Measurements from ENCODE around the gene SLC38A1. TPM values are rescaled to one million over a fixed set of nuclear protein-coding genes. Genes with fewer than 3 reads are reported as not detected.
A peak's percentile ranks its signal among the peaks of the same experiment; 100 is the strongest.

The SLC38A1 gene
- total RNA-seq, 1 donor from 2014 or later = 172 TPM

DNA sequence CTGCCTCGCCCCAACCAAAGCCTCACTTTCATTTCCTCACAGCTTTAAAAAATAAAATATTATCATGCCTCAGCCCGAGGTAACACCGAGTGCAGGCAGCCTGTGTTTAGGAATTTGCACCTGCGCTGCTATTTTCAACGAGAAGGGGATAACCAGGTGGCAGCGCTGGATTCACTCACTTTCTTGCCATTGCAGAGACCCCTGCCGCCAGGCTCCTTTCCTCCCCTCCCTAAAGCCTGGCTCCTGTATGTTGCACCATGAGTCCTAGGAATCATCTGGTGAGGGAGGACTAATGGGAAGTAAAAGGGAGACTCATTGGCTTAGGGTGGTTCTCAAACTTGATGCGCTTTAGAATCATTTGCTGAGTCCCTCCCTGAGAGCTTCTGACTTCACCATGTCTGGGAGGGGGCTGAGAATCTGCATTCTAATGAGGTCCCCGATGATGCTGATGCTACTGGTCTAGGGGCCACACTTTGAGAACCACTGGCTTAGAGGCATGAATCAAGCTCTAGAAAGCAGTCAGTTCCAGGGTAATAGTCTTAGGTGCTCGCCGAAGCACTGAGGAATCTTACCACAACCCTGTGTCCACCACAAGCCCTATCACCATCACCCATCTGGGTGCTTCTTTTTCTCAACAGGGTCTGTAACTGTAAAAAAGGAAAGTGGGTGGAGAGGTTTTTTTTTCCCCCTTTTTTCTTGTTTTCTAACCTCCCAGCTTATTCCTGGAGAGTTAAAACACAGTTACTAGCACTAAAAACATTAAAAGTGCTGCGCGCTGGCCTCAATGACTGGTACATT, 83.8 kb downstream of the SLC38A1 start:
- H3K36me3 Mint-ChIP-seq (ENCODE audit: low read depth) = peaks cover 53% of the 10 kb centered on the region

DNA sequence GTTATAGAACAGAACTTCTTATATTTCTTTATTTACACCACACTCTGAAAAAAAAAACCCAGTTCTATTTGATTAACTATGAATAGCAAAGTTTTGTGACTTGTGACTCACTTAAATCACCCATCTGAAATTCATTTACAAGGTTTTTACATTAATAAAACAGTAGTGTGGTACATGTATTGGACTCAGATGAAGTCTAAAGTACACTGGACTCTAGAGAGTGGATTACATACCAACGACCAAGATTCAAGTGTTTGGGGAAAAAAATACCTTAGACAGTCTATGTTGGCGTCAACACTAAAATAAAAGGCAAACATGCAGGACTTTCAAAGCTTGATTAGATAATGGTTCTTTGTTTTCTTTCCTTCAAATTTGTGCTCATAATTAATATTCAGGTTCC, 85.7 kb downstream of the SLC38A1 start:
- H3K36me3 Mint-ChIP-seq (ENCODE audit: low read depth) = peaks cover 40% of the 10 kb centered on the region
- intact Hi-C loops (cut with micrococcal nuclease) = no loop called here
- no peak overlapping the region for H3K4me3 Mint-ChIP-seq
- peaks cover 19% of the 10 kb centered on the region for H3K4me1 Mint-ChIP-seq (ENCODE audit: low read depth)
- no peak overlapping the region for H3K27ac Mint-ChIP-seq
- H3K27me3 Mint-ChIP-seq (ENCODE audit: insufficient read depth) = no peaks in the 10 kb centered on the region
- no peak for DNase-seq (ENCODE audit: low spot score)
- H3K9me3 Mint-ChIP-seq = no peaks in the 10 kb centered on the region

More for the DNA sequence above, 83.8 kb downstream of the SLC38A1 start:
- peaks cover 5% of the 10 kb centered on the region for H3K4me1 Mint-ChIP-seq (ENCODE audit: low read depth)
- no peak overlapping the region for H3K4me3 Mint-ChIP-seq
- no peaks in the 10 kb centered on the region for H3K9me3 Mint-ChIP-seq
- intact Hi-C loops (cut with micrococcal nuclease) = no loop called here
- H3K27me3 Mint-ChIP-seq (ENCODE audit: insufficient read depth) = no peaks in the 10 kb centered on the region
- no peak for DNase-seq (ENCODE audit: low spot score)
- no peak overlapping the region for H3K27ac Mint-ChIP-seq

DNA sequence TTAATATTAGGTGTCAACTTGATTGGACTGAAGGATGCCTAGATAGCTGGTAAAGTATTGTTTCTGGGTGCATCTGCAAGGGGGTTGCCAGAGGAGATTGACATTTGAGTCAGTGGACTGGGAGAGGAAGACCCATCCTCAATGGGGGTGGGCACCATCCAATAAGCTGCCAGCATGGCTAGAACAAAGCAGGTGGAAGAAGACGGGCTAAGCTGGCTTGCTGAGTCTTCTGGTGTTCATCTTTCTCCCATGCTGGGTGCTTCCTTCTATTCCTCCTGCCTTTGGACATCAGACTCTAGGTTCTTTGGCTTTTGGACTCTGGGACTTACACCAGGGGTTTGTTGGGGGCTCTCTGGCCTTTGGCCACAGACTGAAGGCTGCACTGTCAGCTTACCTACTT, 87.4 kb downstream of the SLC38A1 start:
- Mint-ChIP-seq H3K27ac (no peak overlapping the region), H3K9me3 (no peaks in the 10 kb centered on the region), H3K4me3 (no peak overlapping the region), H3K4me1 (ENCODE audit: low read depth) (peaks cover 33% of the 10 kb centered on the region), H3K27me3 (ENCODE audit: insufficient read depth) (no peaks in the 10 kb centered on the region), H3K36me3 (ENCODE audit: low read depth) (peaks cover 28% of the 10 kb centered on the region)
- intact Hi-C loops (cut with micrococcal nuclease) = no loop called here
- no peak for DNase-seq (ENCODE audit: low spot score)

DNA sequence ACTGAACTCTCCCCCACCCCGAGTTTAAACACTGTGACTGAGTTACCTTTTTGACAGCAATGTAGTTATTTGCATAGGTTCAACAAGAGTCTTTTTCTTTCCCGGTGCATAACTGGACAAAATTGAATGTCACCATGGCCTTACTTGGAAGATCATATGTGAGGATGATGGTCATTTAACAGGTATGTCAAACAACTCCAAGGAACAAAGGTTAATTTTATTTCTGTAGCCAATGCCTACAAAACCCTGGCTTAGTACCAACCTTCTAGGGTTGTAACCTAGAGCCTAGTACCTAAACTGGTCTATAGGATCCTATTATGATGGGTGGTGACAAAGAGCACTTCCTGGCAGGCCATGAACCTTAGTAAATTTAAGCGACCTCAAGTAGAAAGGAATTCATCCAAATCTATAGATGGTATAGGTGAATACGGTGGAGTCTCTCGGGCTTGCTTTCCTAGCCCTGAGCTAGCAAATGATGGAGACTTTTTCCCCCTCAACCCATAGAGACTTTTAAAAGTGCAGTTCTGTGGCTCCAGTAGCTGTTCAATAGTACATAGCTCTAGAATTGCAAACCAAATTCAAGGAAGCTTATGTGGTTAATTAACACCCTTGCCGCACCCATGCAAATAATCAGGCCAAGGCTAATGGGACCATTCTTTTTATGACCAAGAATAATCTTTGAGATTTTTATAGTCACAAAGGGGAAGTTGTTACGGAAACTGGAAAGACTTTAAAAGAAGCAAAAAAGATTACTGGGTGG, 89.0 kb downstream of the SLC38A1 start:
- DNase-seq (ENCODE audit: low spot score) = no peak
- Mint-ChIP-seq H3K4me1 (ENCODE audit: low read depth) (peaks cover 33% of the 10 kb centered on the region), H3K27ac (peak overlapping the region; percentile 13), H3K4me3 (no peak overlapping the region), H3K27me3 (ENCODE audit: insufficient read depth) (no peaks in the 10 kb centered on the region), H3K9me3 (no peaks in the 10 kb centered on the region), H3K36me3 (ENCODE audit: low read depth) (peaks cover 25% of the 10 kb centered on the region)
- intact Hi-C loops (cut with micrococcal nuclease) = no loop called here

DNA sequence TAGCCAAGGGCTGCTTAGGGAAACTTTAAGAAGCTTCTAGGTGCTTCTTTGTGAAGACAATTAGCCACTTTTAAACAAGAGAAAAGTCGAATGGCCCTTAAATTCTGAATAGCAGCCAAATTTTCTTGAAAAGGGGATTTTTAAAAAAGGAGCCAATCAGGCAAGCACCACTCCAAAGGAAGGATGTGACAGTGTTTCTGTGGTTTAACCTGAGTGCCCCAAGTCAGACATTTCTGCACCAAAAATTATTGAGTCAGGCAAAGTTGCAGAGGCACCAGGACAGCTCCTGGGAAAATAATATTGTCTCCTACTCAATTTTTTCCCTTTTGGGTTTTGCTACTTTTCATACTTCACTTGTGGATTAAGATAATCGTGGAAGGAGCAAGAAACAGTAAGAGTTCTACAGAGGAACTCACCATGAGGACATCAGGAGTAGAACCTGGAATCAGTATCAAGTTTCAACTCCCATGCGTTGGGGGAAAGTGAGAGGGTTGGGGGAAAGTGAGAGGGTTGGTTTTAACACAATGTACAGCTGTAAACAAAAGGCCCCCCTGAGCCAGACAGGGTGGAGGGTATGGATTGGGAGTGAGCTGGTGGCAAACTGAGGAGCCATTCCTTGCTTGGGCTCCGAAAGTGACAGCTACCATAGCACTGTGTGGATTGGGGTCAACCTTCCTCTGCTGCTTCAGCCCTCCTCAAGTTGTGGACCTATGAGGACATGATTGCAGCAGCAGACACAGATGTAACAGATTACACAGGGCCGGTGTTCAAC, 90.8 kb downstream of the SLC38A1 start:
- Mint-ChIP-seq H3K4me1 (ENCODE audit: low read depth) (peaks cover 39% of the 10 kb centered on the region), H3K4me3 (no peak overlapping the region), H3K36me3 (ENCODE audit: low read depth) (peaks cover 15% of the 10 kb centered on the region), H3K27me3 (ENCODE audit: insufficient read depth) (no peaks in the 10 kb centered on the region), H3K9me3 (no peaks in the 10 kb centered on the region), H3K27ac (no peak overlapping the region)
- intact Hi-C loops (cut with micrococcal nuclease) = no loop called here
- no peak for DNase-seq (ENCODE audit: low spot score)

DNA sequence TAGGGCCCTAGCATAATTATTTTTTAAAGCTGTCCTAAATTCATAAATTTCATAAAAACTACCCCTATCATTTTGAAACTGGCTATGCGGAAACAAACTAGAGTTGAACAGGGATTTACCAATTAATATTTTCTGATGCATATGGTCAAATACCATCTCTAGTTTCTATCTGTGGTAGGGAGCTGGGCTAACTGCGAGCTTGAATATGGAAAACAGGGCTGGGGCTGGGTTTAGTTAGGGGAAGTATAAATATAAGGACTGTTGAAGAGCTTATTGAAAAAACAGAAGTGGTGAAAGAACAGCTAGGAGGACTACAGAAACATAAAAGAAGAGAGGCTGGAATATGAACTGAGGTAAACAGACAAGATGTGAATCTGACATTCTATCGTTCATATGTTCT, 91.8 kb downstream of the SLC38A1 start:
- Mint-ChIP-seq H3K27ac (no peak overlapping the region), H3K27me3 (ENCODE audit: insufficient read depth) (no peaks in the 10 kb centered on the region), H3K4me1 (ENCODE audit: low read depth) (peaks cover 39% of the 10 kb centered on the region), H3K4me3 (no peak overlapping the region), H3K36me3 (ENCODE audit: low read depth) (peaks cover 12% of the 10 kb centered on the region), H3K9me3 (no peaks in the 10 kb centered on the region)
- no peak for DNase-seq (ENCODE audit: low spot score)
- intact Hi-C loops (cut with micrococcal nuclease) = no loop called here

DNA sequence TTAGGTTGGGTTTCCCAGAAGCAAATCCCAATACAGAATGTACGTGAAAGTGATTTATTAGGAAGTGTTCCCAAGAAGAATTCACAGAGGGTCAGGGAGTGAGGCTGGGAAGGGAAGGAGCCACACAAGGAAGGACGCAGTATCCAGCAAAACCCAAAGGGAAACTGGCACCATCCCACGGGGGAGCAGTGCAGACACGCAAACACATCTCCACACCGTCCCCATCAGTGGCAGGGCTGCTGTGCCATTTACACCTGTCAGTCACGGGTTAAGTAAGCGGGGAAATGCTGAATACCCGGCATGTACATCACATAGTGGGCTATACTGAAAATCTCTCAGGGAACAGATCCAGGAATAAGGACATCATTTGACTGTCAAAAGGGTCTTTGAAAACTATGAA, 93.9 kb downstream of the SLC38A1 start:
- no peaks in the 10 kb centered on the region for H3K9me3 Mint-ChIP-seq
- H3K27me3 Mint-ChIP-seq (ENCODE audit: insufficient read depth) = no peaks in the 10 kb centered on the region
- no peak for DNase-seq (ENCODE audit: low spot score)
- no peak overlapping the region for H3K4me3 Mint-ChIP-seq
- H3K27ac Mint-ChIP-seq = no peak overlapping the region
- intact Hi-C loops (cut with micrococcal nuclease) = no loop called here
- H3K4me1 Mint-ChIP-seq (ENCODE audit: low read depth) = peaks cover 33% of the 10 kb centered on the region
- peaks cover 3% of the 10 kb centered on the region for H3K36me3 Mint-ChIP-seq (ENCODE audit: low read depth)

DNA sequence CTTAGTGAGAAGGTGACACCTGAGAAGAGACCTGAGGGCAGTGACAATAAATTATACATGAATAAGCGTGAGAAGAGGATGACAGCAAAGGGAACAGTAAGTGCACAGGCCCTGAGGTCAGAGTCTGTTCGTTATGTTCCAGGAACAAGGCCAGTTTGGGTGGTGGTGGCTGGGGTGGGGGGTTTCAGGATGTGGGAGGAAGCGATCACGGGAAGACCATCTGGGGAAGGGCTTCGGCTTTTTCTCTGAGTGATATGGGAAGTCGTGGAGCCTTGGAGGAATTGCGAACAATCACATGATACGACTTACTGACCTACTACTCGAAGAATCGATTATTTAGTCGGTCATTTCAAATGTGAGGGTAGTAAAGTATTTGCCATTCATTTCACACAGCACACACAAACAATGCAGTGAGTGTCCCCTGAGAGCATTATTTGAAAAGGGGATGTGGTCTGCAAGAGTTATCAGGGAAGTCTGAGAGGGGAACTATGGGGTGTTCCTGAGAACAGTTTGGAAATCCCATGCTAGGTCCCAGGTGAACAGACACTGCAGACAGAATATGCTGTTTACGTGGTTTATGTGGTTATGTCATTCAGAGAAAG, 94.7 kb downstream of the SLC38A1 start:
- Mint-ChIP-seq H3K27ac (no peak overlapping the region), H3K4me3 (no peak overlapping the region)

DNA sequence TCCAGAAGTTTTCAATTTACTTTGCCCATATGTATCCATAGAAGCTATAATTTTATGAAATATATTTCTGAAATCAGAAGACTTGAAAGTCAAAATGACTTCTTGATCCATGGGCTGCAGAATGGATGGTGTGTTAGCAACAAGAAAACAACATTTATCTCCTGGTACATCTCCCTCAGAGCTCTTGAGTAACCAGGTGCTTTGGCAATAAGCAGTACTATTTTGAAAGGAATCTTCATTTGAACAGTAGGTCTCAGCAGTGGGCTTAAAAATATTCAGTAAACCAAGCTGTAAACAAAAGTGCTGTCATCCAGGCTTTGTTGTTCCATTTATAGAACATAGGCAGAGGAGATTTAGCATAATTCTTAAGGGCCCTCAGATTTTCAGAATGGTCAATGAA, 100.4 kb downstream of the SLC38A1 start:
- Mint-ChIP-seq H3K27ac (no peak overlapping the region), H3K4me1 (ENCODE audit: low read depth) (no peaks in the 10 kb centered on the region), H3K27me3 (ENCODE audit: insufficient read depth) (no peaks in the 10 kb centered on the region), H3K36me3 (ENCODE audit: low read depth) (peaks cover 2% of the 10 kb centered on the region), H3K9me3 (no peaks in the 10 kb centered on the region), H3K4me3 (no peak overlapping the region)
- DNase-seq (ENCODE audit: low spot score) = no peak
- intact Hi-C loops (cut with micrococcal nuclease) = no loop called here

More for the DNA sequence above, 94.7 kb downstream of the SLC38A1 start:
- Mint-ChIP-seq H3K9me3 (no peaks in the 10 kb centered on the region), H3K4me1 (ENCODE audit: low read depth) (peaks cover 26% of the 10 kb centered on the region), H3K36me3 (ENCODE audit: low read depth) (no peaks in the 10 kb centered on the region), H3K27me3 (ENCODE audit: insufficient read depth) (no peaks in the 10 kb centered on the region)
- DNase-seq (ENCODE audit: low spot score) = no peak
- intact Hi-C loops (cut with micrococcal nuclease) = no loop called here

DNA sequence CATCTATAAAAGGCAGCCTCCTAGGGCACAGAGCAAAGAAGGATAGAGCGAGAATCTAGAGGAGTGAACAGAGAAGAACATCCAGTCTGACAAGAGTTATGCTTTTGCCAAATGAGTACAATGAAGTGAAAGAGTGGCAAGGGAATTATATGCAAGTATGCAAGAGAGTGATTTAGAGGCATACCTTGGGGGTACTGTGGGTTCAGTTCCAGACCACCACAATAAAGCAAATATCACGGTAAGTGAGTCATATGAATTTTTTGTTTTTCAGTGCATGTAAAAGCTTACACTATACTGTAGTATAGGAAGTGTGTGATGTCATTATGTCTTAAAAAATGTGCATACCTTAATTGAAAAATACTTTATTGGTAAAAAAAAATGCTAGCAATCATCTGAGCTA, 101.4 kb downstream of the SLC38A1 start:
- intact Hi-C loops (cut with micrococcal nuclease) = no loop called here
- H3K36me3 Mint-ChIP-seq (ENCODE audit: low read depth) = peaks cover 5% of the 10 kb centered on the region
- H3K27me3 Mint-ChIP-seq (ENCODE audit: insufficient read depth) = no peaks in the 10 kb centered on the region
- no peaks in the 10 kb centered on the region for H3K9me3 Mint-ChIP-seq
- H3K4me3 Mint-ChIP-seq = no peak overlapping the region
- no peaks in the 10 kb centered on the region for H3K4me1 Mint-ChIP-seq (ENCODE audit: low read depth)
- H3K27ac Mint-ChIP-seq = no peak overlapping the region
- no peak for DNase-seq (ENCODE audit: low spot score)

DNA sequence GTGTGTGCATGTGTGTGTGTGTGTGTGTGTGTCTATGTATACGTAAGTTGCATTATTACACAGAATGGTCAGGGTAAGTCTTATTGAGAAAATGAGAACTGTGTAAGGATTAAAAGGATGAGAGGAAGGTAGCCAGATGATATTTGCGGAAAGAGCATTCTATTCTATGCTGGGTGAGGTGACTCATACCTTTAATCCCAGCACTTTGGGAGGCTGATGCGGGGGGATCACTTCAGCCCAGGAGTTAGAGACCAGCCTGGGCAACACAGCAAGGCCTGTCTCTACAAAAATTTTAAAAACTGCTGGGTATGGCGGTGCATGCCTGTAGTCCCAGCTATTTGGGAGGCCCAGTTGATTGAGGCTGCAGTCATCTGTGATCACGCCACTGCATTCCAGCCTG, 103.7 kb downstream of the SLC38A1 start:
- no peaks in the 10 kb centered on the region for H3K4me1 Mint-ChIP-seq (ENCODE audit: low read depth)
- intact Hi-C loops (cut with micrococcal nuclease) = no loop called here
- H3K27ac Mint-ChIP-seq = no peak overlapping the region
- peaks cover 5% of the 10 kb centered on the region for H3K36me3 Mint-ChIP-seq (ENCODE audit: low read depth)
- H3K4me3 Mint-ChIP-seq = no peak overlapping the region
- no peak for DNase-seq (ENCODE audit: low spot score)
- H3K27me3 Mint-ChIP-seq (ENCODE audit: insufficient read depth) = no peaks in the 10 kb centered on the region
- H3K9me3 Mint-ChIP-seq = no peaks in the 10 kb centered on the region

DNA sequence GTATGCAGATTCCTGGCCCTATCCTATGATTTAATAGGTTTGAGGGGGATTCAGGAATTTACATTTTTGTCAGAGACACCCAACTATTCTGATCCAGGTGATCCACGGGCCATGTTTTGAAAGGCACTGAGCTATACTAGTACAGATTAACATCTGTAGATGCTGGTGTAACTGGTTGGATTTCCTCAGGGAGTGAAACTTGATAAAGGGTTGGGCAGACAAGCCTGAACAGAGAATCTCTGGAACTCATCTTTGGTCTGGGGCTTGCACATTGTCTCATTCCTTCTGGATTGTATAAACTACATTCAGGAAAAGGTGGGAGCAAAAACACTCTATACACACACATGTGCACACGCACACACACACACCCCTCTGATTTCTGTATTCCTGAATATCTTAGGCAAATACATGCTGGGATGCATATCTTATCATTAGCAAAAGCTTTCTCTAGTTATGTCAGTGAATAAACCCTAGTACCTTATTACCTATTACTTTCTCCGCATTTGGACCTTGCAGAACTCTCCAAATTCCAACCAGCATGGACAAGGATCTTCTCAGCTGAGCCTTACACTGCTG, 104.6 kb downstream of the SLC38A1 start:
- DNase-seq (ENCODE audit: low spot score) = no peak
- H3K4me3 Mint-ChIP-seq = no peak overlapping the region
- peaks cover 5% of the 10 kb centered on the region for H3K36me3 Mint-ChIP-seq (ENCODE audit: low read depth)
- intact Hi-C loops (cut with micrococcal nuclease) = no loop called here
- no peaks in the 10 kb centered on the region for H3K9me3 Mint-ChIP-seq
- H3K27me3 Mint-ChIP-seq (ENCODE audit: insufficient read depth) = no peaks in the 10 kb centered on the region
- no peak overlapping the region for H3K27ac Mint-ChIP-seq
- H3K4me1 Mint-ChIP-seq (ENCODE audit: low read depth) = no peaks in the 10 kb centered on the region
